Measurements from ENCODE around the gene FNBP1. TPM values are rescaled to one million over a fixed set of nuclear protein-coding genes. Genes with fewer than 3 reads are reported as not detected.

Gene FNBP1
- total RNA-seq, 1 donor from 2014 or later: 63.5 TPM

GRCh38 chr9:130039528-130040147 is 3.4 kb downstream of the FNBP1 start:
- Histone ChIP-seq H3K27me3 (ENCODE audit: insufficient read depth, low read length) (no peaks in the 10 kb centered on the region), H3K9me3 (ENCODE audit: insufficient read depth, low read depth, low read length) (no peaks in the 10 kb centered on the region), H3K79me2 (ENCODE audit: insufficient read depth, low read length) (peaks cover 40% of the 10 kb centered on the region), H3K4me3 (ENCODE audit: insufficient read depth, low read depth, low read length) (no peak overlapping the region), H3K4me2 (ENCODE audit: low read length) (no peak overlapping the region), H3K9ac (ENCODE audit: low read length) (no peak overlapping the region), H3K36me3 (ENCODE audit: insufficient read depth, low read length) (no peaks in the 10 kb centered on the region), H3K4me1 (ENCODE audit: insufficient read depth, low read length) (peaks cover 26% of the 10 kb centered on the region), H3K27ac (ENCODE audit: low read depth, low read length) (no peak overlapping the region), H2AFZ (ENCODE audit: low read depth, low read length) (no peak overlapping the region), H4K20me1 (ENCODE audit: insufficient read depth, low read length) (peaks cover 57% of the 10 kb centered on the region)
- Mint-ChIP-seq H3K4me3 (ENCODE audit: unreplicated experiment) (peak overlapping the region; percentile 57), H3K27me3 (ENCODE audit: low read depth, unreplicated experiment) (no peaks in the 10 kb centered on the region), H3K4me1 (ENCODE audit: low read depth, unreplicated experiment) (peaks cover 24% of the 10 kb centered on the region), H3K36me3 (ENCODE audit: low read depth, unreplicated experiment) (peaks cover 2% of the 10 kb centered on the region), H3K27ac (ENCODE audit: unreplicated experiment) (no peak overlapping the region), H3K9me3 (ENCODE audit: unreplicated experiment) (no peaks in the 10 kb centered on the region)
- TF ChIP-seq CTCF (IDR thresholded peaks at IDR 0.05; ENCODE audit: insufficient read depth, low read depth, low read length) (no peak), EZH2 (IDR thresholded peaks at IDR 0.05; ENCODE audit: insufficient read depth, low read length) (no peak)
- no peak for DNase-seq (ENCODE audit: low read depth)
- FAIRE-seq: no peak

GRCh38 chr9:130036099-130036498 is 6.9 kb downstream of the FNBP1 start:
- TF ChIP-seq CTCF (IDR thresholded peaks at IDR 0.05; ENCODE audit: insufficient read depth, low read depth, low read length) (no peak), EZH2 (IDR thresholded peaks at IDR 0.05; ENCODE audit: insufficient read depth, low read length) (no peak)
- Histone ChIP-seq H3K9ac (ENCODE audit: low read length) (no peak overlapping the region), H3K79me2 (ENCODE audit: insufficient read depth, low read length) (peaks cover 41% of the 10 kb centered on the region), H3K4me1 (ENCODE audit: insufficient read depth, low read length) (peaks cover 19% of the 10 kb centered on the region), H3K9me3 (ENCODE audit: insufficient read depth, low read depth, low read length) (no peaks in the 10 kb centered on the region), H3K27me3 (ENCODE audit: insufficient read depth, low read length) (no peaks in the 10 kb centered on the region), H4K20me1 (ENCODE audit: insufficient read depth, low read length) (peaks cover 62% of the 10 kb centered on the region), H2AFZ (ENCODE audit: low read depth, low read length) (no peak overlapping the region), H3K27ac (ENCODE audit: low read depth, low read length) (no peak overlapping the region), H3K4me2 (ENCODE audit: low read length) (peak overlapping the region; percentile 52), H3K4me3 (ENCODE audit: insufficient read depth, low read depth, low read length) (no peak overlapping the region), H3K36me3 (ENCODE audit: insufficient read depth, low read length) (no peaks in the 10 kb centered on the region)
- no peaks in the 10 kb centered on the region for H3K27me3 Mint-ChIP-seq (ENCODE audit: low read depth, unreplicated experiment)
- peak; percentile 72 for FAIRE-seq
- peaks cover 22% of the 10 kb centered on the region for H3K4me1 Mint-ChIP-seq (ENCODE audit: low read depth, unreplicated experiment)
- peak overlapping the region; percentile 69 for H3K27ac Mint-ChIP-seq (ENCODE audit: unreplicated experiment)
- H3K4me3 Mint-ChIP-seq (ENCODE audit: unreplicated experiment): no peak overlapping the region
- peak; percentile 60 for DNase-seq (ENCODE audit: low read depth)
- H3K9me3 Mint-ChIP-seq (ENCODE audit: unreplicated experiment): no peaks in the 10 kb centered on the region
- H3K36me3 Mint-ChIP-seq (ENCODE audit: low read depth, unreplicated experiment): peaks cover 5% of the 10 kb centered on the region

DNA sequence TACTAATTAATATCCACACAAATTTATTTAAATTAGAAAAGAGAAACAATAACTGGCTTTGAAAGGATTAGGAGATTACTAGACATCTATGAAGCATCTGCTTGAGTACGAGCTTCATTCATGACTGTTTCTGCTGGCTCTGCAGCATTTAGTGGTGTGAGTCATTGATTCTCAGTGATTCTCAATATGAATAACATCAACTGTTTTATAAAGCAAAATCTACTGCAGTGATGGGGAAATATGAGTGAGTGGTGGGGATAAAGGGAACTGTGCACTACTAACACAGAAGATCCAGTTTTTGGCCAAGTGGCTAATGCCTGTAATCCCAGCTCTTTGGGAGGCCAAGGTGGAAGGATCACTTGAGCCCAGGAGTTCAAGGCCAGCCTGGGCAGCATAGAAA is 8.4 kb downstream of the FNBP1 start:
- peaks cover 27% of the 10 kb centered on the region for H3K4me1 Mint-ChIP-seq (ENCODE audit: low read depth, unreplicated experiment)
- H3K27me3 Mint-ChIP-seq (ENCODE audit: low read depth, unreplicated experiment): no peaks in the 10 kb centered on the region
- H3K36me3 Mint-ChIP-seq (ENCODE audit: low read depth, unreplicated experiment): peaks cover 5% of the 10 kb centered on the region
- no peak overlapping the region for H3K27ac Mint-ChIP-seq (ENCODE audit: unreplicated experiment)
- no peak overlapping the region for H3K4me2 ChIP-seq (ENCODE audit: low read length)
- no peak overlapping the region for H3K27ac ChIP-seq (ENCODE audit: low read depth, low read length)
- H3K9ac ChIP-seq (ENCODE audit: low read length): no peak overlapping the region
- H3K9me3 Mint-ChIP-seq (ENCODE audit: unreplicated experiment): no peaks in the 10 kb centered on the region
- peaks cover 19% of the 10 kb centered on the region for H3K4me1 ChIP-seq (ENCODE audit: insufficient read depth, low read length)
- H3K36me3 ChIP-seq (ENCODE audit: insufficient read depth, low read length): no peaks in the 10 kb centered on the region
- H3K9me3 ChIP-seq (ENCODE audit: insufficient read depth, low read depth, low read length): no peaks in the 10 kb centered on the region
- no peak overlapping the region for H2AFZ ChIP-seq (ENCODE audit: low read depth, low read length)
- peak overlapping the region; percentile 50 for H3K4me3 Mint-ChIP-seq (ENCODE audit: unreplicated experiment)
- peaks cover 62% of the 10 kb centered on the region for H4K20me1 ChIP-seq (ENCODE audit: insufficient read depth, low read length)
- H3K79me2 ChIP-seq (ENCODE audit: insufficient read depth, low read length): peaks cover 35% of the 10 kb centered on the region
- no peaks in the 10 kb centered on the region for H3K27me3 ChIP-seq (ENCODE audit: insufficient read depth, low read length)
- H3K4me3 ChIP-seq (ENCODE audit: insufficient read depth, low read depth, low read length): no peak overlapping the region
- FAIRE-seq: no peak
- DNase-seq (ENCODE audit: low read depth): peak; percentile 75
- TF ChIP-seq EZH2 (IDR thresholded peaks at IDR 0.05; ENCODE audit: insufficient read depth, low read length): no peak
- TF ChIP-seq CTCF (IDR thresholded peaks at IDR 0.05; ENCODE audit: insufficient read depth, low read depth, low read length): no peak
